Hypothalamus (tissue), 51 donors: ENCODE measurements around the gene KCNG4.

Experiments used
- DNase-seq, 51 donors: peaks; one replicate each; lab custom pipeline; 2025; lab: John Stamatoyannopoulos, UW

The KCNG4 gene

GRCh38 chr16:84267380-84267779 is 27.6 kb upstream of the KCNG4 start:
- DNase-seq: no peak

GRCh38 chr16:84266451-84266850 is 26.6 kb upstream of the KCNG4 start:
- DNase-seq: peak in 47 of 51 donors; percentile 5 to 84 (median 38)

DNA sequence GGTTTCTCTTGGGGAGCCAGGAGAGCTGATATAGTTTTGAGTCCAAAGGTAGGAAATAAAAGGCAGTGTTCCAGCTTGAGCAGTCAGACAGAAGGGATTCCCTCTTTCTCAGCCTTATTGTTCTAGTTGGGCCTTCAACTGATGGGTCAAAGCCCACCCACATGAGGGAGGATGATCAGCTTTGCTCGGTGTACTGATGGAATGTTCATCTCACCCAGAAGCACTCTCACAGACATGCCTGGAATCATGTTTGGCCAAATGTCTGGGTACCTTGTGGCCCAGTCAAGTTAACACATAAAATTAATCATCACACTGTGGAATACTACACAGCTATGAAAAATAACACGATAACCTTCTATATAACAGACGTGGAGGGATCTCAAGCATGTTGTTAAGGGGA is 23.1 kb upstream of the KCNG4 start:
- no peak for DNase-seq

- DNase-seq: no peak
Measured at GRCh38 chr16:84262031-84262430, 22.2 kb upstream of the KCNG4 start.

DNA sequence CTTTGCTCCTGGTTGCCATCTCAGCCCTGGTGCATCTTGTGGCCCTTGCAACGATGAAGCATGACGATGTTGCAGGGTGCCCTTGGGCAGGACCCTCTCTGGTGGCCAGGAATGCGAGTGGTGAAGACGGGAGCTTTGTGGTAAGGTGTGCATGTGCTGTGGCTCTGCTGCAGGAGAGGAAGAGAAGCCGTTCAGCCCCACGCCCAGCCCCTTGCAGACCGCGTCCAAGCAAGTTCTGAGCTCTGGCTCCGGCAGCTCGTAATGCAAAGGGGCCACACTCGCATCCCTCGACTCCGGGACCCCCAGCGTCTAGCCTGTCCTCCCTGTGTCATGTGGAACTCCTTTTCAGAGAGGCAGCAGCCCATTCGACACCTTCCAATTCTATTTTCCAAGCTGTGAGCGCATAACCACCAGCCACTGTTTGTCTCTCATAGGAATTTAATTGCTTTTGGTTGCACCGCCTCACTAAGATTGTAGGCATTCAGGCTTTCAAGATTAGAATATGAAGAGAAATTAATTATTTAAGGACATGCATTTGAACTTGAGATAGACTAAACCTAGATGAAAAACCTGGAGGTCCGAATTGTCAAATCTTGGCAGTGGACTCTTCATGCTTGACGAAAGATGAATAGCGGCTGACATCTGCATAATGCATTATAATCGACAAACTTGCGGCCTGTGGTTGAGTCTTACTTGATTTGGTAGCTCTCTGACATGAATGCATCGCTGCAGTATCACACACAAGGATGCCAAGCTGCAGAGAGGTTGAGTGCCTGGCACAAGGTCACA is 21.1 kb upstream of the KCNG4 start:
- no peak for DNase-seq

GRCh38 chr16:84259691-84260090 is 19.9 kb upstream of the KCNG4 start:
- no peak for DNase-seq

- DNase-seq: no peak
Measured at GRCh38 chr16:84258266-84258665, 18.5 kb upstream of the KCNG4 start.

DNA sequence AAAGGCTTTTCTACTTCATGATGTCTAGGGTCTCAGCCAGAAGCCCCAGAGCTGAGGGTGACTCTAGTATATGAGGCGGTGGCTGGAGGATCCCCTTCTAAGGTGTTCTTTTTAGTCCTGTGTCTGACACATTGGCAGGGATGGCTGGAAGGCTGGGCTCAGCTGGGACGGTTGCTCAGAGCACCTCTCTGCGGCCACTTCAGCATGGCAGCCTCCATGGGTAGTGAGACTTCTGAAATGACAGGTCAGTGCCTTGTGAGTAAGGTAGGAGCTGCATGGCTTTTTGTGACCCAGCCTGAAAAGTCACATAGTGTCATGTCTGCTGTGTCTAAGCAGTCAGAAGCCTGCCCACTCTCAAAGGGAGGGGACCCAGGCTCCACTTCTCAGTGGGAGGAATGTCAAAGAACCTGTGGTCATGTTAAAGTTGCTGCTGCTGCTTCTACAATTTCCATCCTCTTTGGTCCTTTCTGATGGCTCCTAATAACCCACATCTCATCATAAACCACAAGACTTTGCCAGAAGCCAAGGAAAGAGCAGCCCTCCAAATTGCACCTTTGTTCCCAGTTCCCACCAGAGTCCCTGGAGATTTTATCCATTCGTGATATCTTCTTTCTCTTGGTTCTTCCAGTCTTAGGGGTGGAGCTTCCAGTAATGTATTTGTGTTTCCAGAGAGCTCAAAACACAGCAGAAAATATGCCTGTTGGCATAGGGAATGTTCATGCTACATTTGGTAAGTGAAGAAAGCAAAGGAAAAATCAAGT is 15.4 kb upstream of the KCNG4 start:
- DNase-seq: no peak

- DNase-seq: no peak
Measured at GRCh38 chr16:84254062-84254461, 14.2 kb upstream of the KCNG4 start.

- DNase-seq: no peak
Measured at GRCh38 chr16:84253173-84253572, 13.4 kb upstream of the KCNG4 start.

GRCh38 chr16:84252184-84252583 is 12.4 kb upstream of the KCNG4 start:
- no peak for DNase-seq

DNA sequence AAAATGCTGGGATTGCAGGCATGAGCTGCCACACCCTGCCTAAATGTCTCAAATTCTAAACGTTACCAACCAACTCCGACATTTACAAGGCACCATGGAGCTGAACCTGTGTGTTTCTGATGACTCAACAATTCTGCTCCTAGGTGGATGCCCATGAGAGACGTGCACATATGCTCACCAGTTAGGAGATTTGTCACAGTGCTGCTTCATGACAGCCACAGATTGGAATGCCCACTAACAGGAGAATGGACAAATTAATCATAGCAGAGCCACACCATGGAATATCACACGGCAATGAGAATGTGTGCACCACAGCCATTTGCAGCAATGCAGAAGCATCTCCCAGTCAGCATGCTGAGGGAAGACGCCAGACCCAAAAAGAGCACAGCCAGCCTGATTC is 8.0 kb upstream of the KCNG4 start:
- no peak for DNase-seq

DNA sequence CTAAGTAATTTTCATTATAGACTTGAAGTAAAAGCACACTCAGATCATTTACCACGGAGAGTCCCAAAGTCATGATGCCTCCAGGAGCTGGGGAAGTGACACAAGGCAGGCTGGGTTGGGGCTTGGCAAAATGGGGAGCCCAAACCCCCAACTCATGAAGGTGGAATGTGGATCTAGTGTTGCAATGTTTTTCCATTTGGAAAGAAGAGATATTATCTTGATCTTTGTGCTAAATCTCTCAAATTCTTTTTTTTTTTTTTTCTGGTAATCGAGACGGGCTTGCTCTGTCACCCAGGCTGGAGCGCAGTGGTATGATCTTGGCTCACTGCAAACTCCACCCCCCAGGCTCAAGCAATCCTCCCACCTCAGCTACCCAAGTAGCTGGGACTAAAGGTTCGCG is 7.5 kb upstream of the KCNG4 start:
- no peak for DNase-seq

DNA sequence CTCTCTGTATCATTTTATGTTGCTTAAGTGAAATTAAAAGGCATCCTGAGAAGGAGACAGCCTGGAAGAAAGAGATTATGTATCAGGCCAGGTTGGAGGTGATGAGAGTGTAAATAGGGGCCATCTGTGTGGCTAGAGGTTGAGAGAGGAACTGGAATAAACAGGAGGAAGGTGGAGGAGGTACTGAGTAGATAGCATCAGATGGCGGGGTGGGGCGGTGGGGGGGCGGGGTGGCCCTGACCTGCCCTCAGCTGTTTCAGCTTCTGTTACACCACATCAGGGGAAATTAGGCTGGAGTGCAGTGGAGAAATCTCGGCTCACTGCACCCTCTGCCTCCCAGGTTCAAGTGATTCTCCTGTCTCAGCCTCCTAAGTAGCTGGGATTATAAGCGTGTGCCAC is 6.9 kb upstream of the KCNG4 start:
- no peak for DNase-seq

- DNase-seq: no peak
Measured at GRCh38 chr16:84245956-84246678, 6.3 kb upstream of the KCNG4 start.

DNA sequence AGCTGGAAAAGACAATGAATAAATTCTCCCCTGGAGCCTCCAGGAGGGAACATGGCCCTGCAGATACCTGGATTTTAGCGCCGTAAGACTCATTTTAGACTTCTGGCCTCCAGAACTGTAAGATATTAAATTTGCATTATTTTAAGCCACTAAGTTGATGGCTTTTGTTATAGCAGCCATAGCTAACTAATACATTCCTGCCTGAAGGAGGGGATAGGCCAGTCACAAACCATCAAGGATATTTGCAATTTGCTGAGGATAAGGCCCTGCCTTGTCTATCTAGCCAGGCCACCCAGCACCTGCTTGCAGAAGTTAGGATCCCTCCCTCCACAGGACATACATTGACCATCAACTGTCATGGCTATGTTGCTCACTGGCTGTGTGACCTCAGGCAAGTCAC is 4.9 kb upstream of the KCNG4 start:
- DNase-seq: no peak

DNA sequence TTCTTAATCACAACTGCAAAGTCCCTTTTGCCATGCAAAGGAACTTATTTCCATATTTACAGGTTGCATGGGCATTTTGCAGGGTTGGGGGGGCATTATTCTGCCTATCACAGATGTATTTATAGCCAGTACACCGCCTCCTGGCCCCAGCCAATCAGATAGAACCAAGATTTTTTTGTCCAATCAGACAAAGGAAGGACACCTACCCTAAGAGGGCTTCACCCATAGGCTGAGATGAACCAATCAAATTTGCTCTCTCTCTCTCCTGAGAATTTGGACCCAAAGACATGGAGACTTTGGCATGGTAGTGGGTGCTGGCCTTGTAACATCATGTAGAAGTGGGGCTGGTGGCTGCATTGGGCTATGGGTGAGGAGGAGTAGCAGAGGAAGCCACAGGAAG is 3.9 kb upstream of the KCNG4 start:
- DNase-seq: no peak

DNA sequence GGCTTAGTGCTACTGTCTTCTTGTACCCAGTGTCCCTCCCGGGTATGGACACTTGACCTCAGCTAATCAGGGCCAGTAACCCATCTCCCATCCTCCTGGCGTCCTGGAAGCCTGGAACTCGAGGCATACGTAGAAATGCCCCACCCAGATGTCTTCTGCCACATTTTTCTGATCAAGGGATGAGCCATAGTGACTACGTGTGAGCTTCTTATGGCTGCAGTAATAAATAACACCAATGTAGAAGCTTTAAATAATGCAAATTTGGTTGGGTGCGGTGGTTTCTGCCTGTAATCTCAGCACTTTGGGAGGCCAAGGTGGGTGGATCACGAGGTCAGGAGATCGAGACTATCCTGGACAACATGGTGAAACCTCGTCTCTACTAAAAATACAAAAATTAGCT is 3.0 kb upstream of the KCNG4 start:
- DNase-seq: no peak

DNA sequence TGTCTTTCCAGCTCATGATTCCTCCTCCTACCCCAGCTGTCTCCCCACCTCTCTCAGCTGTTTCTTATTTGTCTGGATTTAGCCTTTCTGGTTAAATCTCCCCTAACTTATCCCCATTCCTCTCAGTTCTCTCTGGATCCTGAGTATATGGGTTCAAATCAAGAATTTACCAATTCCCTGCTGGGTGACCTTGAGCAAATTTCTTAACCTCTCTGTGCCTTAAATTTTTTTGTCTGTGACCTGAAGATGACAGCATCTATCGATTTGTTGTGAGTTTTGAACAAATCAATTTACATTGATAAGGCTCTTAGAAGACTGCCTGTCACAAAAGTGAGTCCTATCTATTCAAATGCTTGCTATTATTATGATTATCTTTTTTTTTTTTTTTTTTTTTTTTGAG is 2.0 kb upstream of the KCNG4 start:
- DNase-seq: no peak

- DNase-seq: no peak
Measured at GRCh38 chr16:84240455-84240854, 643 bp upstream of the KCNG4 start.

DNA sequence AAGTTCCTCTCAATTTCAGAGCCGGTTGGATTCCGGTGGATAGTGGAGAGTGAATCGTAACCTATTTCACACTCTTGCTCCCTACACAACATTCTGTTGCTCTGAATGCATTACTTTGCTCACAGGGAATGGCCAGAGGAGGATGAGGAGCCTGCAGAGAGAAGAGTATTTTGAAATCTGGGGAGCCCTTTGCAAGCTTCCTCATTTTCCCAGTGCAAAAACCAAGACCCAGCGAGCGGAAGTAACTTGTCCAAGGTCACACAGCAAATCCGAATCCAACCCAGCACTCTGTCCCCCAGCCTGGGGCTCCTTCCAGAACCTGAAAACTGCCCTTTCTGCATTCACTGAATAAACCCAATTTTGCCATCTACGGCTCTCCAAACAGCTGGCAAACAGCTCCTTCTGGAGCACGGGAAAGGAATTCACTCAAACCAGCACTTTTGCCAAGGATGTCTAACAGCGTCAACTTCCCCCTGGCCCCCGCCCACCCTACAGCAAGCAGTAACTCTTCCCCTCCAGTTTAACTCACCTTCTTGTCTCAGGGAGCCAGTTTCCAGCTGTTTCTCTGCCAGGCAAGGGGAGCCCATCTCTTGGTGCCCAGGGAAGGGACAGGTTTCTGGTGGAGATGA is 557 bp downstream of the KCNG4 start:
- no peak for DNase-seq
